ENCODE measurements around the gene VAT1L.
A peak's percentile ranks its signal among the peaks of the same experiment; 100 is the strongest.

Gene VAT1L

GRCh38 chr16:77912617-77913016, 124.3 kb downstream of the VAT1L start:
- DNase-seq (ENCODE audit: low read depth) = no peak

DNA sequence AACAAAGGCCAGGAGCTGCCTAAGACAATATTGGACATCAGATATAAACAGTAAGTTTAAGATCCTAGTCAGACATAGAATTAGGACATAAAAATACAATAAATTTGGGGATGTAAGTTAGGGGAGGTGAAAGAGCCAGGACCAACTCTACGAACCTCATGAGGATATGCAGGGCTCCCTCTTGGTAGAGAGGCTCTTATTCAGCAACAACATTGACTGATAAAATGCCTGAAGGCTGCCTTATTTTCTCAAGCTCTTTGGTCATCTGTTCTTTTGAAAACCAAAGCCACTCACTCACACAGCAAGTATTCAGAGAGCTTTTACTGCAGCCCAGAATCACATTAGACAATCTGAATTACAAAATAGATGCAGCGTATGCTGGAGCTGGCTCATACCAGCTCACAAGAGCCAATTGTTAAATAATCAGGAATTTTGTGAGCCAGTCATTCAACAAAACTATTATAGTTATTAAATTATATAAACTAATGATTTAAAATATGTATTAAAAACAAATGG, 125.4 kb downstream of the VAT1L start:
- peak; percentile 70 for DNase-seq (ENCODE audit: low read depth)

- no peak for DNase-seq (ENCODE audit: low read depth)
These were observed 127.7 kb downstream of the VAT1L start for GRCh38 chr16:77916111-77916510.

- DNase-seq (ENCODE audit: low read depth) = no peak
These were observed 129.6 kb downstream of the VAT1L start for GRCh38 chr16:77917971-77918370.

GRCh38 chr16:77918809-77919707, 130.7 kb downstream of the VAT1L start:
- DNase-seq (ENCODE audit: low read depth) = peak; percentile 85

GRCh38 chr16:77919761-77920415, 131.5 kb downstream of the VAT1L start:
- DNase-seq (ENCODE audit: low read depth) = no peak

DNA sequence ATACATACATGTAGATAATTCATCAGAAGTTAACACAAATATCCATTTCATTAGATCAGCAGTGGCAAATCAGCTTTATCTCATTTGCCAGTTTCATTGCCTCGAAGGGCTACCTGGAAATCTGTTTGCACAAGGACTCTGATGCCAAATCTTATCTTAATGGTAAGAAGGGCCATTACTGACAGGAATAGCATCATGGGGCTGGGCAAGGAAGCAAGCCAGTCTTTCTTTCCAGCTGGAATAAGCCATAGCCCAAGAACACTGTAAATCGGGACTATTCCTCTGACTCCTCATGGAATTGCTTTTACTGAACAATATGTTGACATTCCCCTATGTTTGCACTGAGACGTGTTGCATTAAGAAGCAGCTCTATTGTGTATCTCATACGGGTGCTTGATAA, 132.6 kb downstream of the VAT1L start:
- DNase-seq (ENCODE audit: low read depth) = no peak

- DNase-seq (ENCODE audit: low read depth) = no peak
These were observed 133.9 kb downstream of the VAT1L start for GRCh38 chr16:77922228-77922754.

- DNase-seq (ENCODE audit: low read depth) = no peak
These were observed 137.2 kb downstream of the VAT1L start for GRCh38 chr16:77925531-77925930.

GRCh38 chr16:77928096-77928495, 139.7 kb downstream of the VAT1L start:
- no peak for DNase-seq (ENCODE audit: low read depth)

- no peak for DNase-seq (ENCODE audit: low read depth)
These were observed 140.6 kb downstream of the VAT1L start for GRCh38 chr16:77929004-77929403.

GRCh38 chr16:77931058-77931457, 142.7 kb downstream of the VAT1L start:
- no peak for DNase-seq (ENCODE audit: low read depth)

- no peak for DNase-seq (ENCODE audit: low read depth)
These were observed 149.2 kb downstream of the VAT1L start for GRCh38 chr16:77937473-77938149.

GRCh38 chr16:77938913-77939312, 150.5 kb downstream of the VAT1L start:
- DNase-seq (ENCODE audit: low read depth) = no peak

DNA sequence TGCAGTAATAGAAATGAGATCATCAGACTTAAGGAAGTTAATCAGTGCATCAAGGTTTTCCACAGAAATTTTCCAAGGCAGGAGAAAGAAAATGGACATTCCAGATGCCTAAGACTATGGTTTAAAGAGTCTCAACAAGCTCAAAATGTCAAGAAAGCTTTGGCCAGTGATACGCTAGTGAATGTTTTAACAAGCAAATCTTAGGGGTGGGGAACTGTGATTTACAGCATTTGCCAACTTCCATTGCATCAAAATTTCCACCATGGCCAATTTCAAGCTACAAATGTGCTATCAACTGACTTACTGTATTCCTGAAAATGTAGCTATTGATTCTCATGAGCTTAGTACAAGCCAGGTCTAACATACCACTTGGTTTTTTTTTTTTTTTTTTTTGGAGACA, 151.6 kb downstream of the VAT1L start:
- no peak for DNase-seq (ENCODE audit: low read depth)

GRCh38 chr16:77943801-77944200, 155.4 kb downstream of the VAT1L start:
- no peak for DNase-seq (ENCODE audit: low read depth)

GRCh38 chr16:77944631-77945030, 156.3 kb downstream of the VAT1L start:
- DNase-seq (ENCODE audit: low read depth) = no peak

- peak; percentile 77 for DNase-seq (ENCODE audit: low read depth)
These were observed 156.8 kb downstream of the VAT1L start for GRCh38 chr16:77945126-77945525.

DNA sequence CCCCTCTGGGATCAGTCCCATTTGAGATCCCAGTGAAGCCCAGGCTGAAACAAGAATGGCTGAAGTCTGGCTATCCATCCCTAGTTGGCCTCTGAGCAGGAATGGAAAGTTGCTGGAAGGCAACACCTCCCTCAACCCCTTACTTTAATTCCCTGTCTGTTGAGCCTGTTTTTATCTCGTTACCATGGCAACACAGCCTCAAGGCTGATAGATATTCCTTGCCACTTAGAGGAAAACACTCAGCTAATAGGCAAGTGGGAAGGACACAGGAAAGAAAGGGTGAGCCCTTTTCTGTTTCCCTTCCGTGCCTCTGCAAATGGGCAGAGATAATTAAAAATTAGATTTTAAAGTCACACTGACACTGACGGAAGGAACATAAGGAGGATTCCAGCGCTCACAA, 158.5 kb downstream of the VAT1L start:
- DNase-seq (ENCODE audit: low read depth) = peak; percentile 72

DNA sequence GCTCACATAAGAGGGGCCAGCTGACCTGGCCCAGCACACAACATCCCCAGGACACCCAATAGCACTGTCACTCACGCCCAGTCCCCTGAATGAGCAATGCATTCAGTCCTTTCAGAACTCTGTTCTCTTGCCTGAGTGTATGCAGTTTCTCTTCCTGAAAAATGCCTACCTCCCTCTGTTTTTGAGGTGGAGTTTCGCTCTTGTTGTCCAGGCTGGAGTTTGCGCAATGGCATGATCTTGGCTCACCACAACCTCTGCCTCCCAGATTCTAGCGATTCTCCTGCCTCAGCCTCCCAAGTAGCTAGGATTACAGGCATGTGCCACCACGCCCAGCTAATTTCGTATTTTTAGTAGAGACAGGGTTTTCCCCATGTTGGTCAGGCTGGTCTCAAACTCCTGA, 159.2 kb downstream of the VAT1L start:
- peak; percentile 60 for DNase-seq (ENCODE audit: low read depth)

GRCh38 chr16:77948835-77949234, 160.5 kb downstream of the VAT1L start:
- no peak for DNase-seq (ENCODE audit: low read depth)

DNA sequence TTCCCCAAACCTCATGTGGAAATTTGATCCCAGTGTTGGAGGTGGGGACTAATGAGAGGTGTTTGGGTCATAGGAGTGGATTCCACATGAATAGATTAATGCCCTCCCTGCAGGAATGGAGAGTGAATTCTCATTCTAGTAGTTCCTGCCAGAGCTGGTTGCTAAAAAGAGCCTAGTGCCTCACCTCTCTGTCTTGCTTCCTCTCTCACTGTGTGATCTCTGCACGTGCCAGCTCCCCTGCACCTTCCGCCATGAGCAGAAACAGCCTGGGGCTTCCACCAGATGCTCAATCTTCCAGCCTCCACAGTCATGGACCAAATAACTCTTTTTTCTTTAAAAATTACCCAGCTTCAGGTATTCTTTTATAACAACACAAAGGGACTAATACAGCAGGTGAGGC, 161.1 kb downstream of the VAT1L start:
- no peak for DNase-seq (ENCODE audit: low read depth)
